WERI-Rb-1 (cell line): ENCODE results near the gene MARK1.

Source experiments
- DNase-seq: peaks from one replicate; pipeline ENCODE4 v3.0.0-alpha.2; 2020
- H3K27ac ChIP-seq: fragments of 250-450 bp; sonication (Bioruptor Pico); 2 replicates; pipeline ENCODE4 v1.5.1; 2020; ENCODE audit warnings: mild to moderate bottlenecking, moderate library complexity
- H3K27me3 ChIP-seq: fragments of 250-450 bp; sonication (Bioruptor Pico); 2 replicates; pipeline ENCODE4 v1.5.1; 2021; ENCODE audit warnings: mild to moderate bottlenecking, low read depth, moderate library complexity; ENCODE audit not compliant: insufficient read depth, severe bottlenecking
- H3K36me3 ChIP-seq: fragments of 250-450 bp; sonication (Bioruptor Pico); 2 replicates; pipeline ENCODE4 v1.5.1; 2020; ENCODE audit warnings: mild to moderate bottlenecking, moderate library complexity
- H3K4me3 ChIP-seq: 2 replicates; pipeline ENCODE4 v1.5.1; 2011; ENCODE audit warnings: low read depth, mild to moderate bottlenecking, control low read depth, low read length
- H3K9me3 ChIP-seq: fragments of 250-450 bp; sonication (Bioruptor Pico); 2 replicates; pipeline ENCODE4 v1.5.1; 2021; ENCODE audit warnings: mild to moderate bottlenecking, moderate library complexity; ENCODE audit not compliant: severe bottlenecking
- TF ChIP-seq, protein P1 (sequence below): IDR thresholded peaks from 2 replicates; pipeline ENCODE4 v1.5.1; 2011; ENCODE audit warnings: low read depth, mild to moderate bottlenecking, control low read depth, inconsistent platforms, low read length

Gene MARK1

GRCh38 chr1:220666349-220666748 lies 138.4 kb downstream of the MARK1 start:
- no peak for DNase-seq
- H3K27ac ChIP-seq = no peak overlapping the region
- no peaks in the 10 kb centered on the region for H3K9me3 ChIP-seq
- no peak overlapping the region for H3K4me3 ChIP-seq
- TF ChIP-seq, protein P1, sequence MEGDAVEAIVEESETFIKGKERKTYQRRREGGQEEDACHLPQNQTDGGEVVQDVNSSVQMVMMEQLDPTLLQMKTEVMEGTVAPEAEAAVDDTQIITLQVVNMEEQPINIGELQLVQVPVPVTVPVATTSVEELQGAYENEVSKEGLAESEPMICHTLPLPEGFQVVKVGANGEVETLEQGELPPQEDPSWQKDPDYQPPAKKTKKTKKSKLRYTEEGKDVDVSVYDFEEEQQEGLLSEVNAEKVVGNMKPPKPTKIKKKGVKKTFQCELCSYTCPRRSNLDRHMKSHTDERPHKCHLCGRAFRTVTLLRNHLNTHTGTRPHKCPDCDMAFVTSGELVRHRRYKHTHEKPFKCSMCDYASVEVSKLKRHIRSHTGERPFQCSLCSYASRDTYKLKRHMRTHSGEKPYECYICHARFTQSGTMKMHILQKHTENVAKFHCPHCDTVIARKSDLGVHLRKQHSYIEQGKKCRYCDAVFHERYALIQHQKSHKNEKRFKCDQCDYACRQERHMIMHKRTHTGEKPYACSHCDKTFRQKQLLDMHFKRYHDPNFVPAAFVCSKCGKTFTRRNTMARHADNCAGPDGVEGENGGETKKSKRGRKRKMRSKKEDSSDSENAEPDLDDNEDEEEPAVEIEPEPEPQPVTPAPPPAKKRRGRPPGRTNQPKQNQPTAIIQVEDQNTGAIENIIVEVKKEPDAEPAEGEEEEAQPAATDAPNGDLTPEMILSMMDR = no peak
- H3K36me3 ChIP-seq = no peaks in the 10 kb centered on the region; the same call in 1 of the 2 replicates
- no peaks in the 10 kb centered on the region for H3K27me3 ChIP-seq

GRCh38 chr1:220669005-220669404 lies 141.1 kb downstream of the MARK1 start:
- no peak overlapping the region for H3K4me3 ChIP-seq
- TF ChIP-seq, protein P1 = no peak
- no peaks in the 10 kb centered on the region for H3K36me3 ChIP-seq
- no peaks in the 10 kb centered on the region for H3K9me3 ChIP-seq
- no peak for DNase-seq
- H3K27ac ChIP-seq = no peak overlapping the region
- no peaks in the 10 kb centered on the region for H3K27me3 ChIP-seq

- no peaks in the 10 kb centered on the region for H3K9me3 ChIP-seq
- no peaks in the 10 kb centered on the region for H3K36me3 ChIP-seq
- TF ChIP-seq, protein P1 = no peak
- no peak overlapping the region for H3K27ac ChIP-seq
- no peak for DNase-seq
- no peaks in the 10 kb centered on the region for H3K27me3 ChIP-seq
- H3K4me3 ChIP-seq = no peak overlapping the region
Observed at GRCh38 chr1:220670365-220670764, 142.4 kb downstream of the MARK1 start.

DNA sequence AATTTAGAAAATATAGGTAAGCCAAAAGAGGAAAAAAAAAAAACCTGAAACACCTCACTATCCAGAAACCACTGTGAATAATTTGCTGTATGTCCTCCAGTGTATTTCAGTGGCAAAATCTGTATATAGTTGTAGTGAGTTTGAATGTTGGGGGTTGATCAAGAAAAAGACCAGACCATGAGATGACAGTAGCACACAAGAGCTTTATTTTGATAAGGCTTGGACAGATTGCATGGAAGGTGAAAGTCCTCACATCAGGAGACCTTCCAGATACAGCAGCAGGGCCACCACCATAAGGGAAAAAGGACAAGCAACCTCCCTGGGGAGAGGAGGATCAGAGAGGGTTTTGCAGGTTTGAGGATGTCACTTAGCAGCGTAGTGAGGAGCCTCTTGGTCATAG lies 146.0 kb downstream of the MARK1 start:
- H3K4me3 ChIP-seq = no peak overlapping the region
- DNase-seq = no peak
- no peaks in the 10 kb centered on the region for H3K9me3 ChIP-seq
- H3K27me3 ChIP-seq = no peaks in the 10 kb centered on the region
- TF ChIP-seq, protein P1 = no peak
- H3K36me3 ChIP-seq = no peaks in the 10 kb centered on the region
- no peak overlapping the region for H3K27ac ChIP-seq

GRCh38 chr1:220677251-220677650 lies 149.3 kb downstream of the MARK1 start:
- Histone ChIP-seq H3K9me3 (no peaks in the 10 kb centered on the region), H3K36me3 (no peaks in the 10 kb centered on the region), H3K27ac (no peak overlapping the region), H3K27me3 (no peaks in the 10 kb centered on the region), H3K4me3 (no peak overlapping the region)
- TF ChIP-seq, protein P1 = no peak
- DNase-seq = no peak

DNA sequence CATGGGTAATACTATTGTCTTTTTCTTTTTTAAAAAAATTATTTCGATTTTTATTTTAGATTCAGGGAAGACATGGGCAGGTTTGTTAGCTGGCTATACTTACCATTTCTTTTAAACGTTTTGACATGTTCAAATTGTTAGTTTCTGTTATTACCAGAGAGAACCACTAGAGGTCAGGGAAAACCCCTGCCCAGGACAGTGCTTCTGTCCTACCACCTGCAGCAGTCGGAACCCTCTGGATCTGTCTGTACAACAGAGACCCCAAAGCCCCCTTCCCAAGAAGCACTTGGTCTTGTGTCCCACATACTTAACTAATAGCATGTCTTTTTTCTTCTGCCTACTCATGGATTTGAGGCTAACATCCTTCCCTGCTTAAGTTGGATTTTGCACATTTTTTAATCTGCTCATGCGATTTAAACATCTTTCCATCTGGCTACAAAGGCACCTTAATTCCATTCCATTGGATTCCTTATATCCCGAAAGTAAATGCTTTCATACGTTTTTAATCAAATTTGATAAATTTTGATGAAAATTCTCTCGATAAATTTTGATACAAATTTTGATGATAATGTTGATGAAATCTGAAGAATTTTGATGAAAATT lies 152.2 kb downstream of the MARK1 start:
- TF ChIP-seq, protein P1 = peak; percentile 76
- Histone ChIP-seq H3K36me3 (no peaks in the 10 kb centered on the region), H3K27me3 (no peaks in the 10 kb centered on the region), H3K9me3 (no peaks in the 10 kb centered on the region), H3K27ac (no peak overlapping the region), H3K4me3 (no peak overlapping the region)
- DNase-seq = peak; percentile 59
